ENCODE measurements around the gene ALOX5AP.

GRCh38 chr13:30725326-30726085 lies 9.8 kb upstream of the ALOX5AP start:
- no peak for TF ChIP-seq CTCF (IDR thresholded peaks at IDR 0.05; ENCODE audit: insufficient read depth, low read length)
- no peak for TF ChIP-seq POLR2AphosphoS5 (IDR thresholded peaks at IDR 0.05; ENCODE audit: low read depth)
- TF ChIP-seq, protein P1, sequence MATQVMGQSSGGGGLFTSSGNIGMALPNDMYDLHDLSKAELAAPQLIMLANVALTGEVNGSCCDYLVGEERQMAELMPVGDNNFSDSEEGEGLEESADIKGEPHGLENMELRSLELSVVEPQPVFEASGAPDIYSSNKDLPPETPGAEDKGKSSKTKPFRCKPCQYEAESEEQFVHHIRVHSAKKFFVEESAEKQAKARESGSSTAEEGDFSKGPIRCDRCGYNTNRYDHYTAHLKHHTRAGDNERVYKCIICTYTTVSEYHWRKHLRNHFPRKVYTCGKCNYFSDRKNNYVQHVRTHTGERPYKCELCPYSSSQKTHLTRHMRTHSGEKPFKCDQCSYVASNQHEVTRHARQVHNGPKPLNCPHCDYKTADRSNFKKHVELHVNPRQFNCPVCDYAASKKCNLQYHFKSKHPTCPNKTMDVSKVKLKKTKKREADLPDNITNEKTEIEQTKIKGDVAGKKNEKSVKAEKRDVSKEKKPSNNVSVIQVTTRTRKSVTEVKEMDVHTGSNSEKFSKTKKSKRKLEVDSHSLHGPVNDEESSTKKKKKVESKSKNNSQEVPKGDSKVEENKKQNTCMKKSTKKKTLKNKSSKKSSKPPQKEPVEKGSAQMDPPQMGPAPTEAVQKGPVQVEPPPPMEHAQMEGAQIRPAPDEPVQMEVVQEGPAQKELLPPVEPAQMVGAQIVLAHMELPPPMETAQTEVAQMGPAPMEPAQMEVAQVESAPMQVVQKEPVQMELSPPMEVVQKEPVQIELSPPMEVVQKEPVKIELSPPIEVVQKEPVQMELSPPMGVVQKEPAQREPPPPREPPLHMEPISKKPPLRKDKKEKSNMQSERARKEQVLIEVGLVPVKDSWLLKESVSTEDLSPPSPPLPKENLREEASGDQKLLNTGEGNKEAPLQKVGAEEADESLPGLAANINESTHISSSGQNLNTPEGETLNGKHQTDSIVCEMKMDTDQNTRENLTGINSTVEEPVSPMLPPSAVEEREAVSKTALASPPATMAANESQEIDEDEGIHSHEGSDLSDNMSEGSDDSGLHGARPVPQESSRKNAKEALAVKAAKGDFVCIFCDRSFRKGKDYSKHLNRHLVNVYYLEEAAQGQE (IDR thresholded peaks at IDR 0.05; ENCODE audit: insufficient replicate concordance, low read depth) = no peak
- no peak for TF ChIP-seq GABPA (IDR thresholded peaks at IDR 0.05; ENCODE audit: low read depth)
